DMS 273 (cell line): ENCODE results near the gene AFMID.
A peak's percentile ranks its signal among the peaks of the same experiment; 100 is the strongest.
"Not testable (repeated sequence)": the region's sequence is repeated elsewhere in the genome, so short reads cannot be mapped to it uniquely, and the experiment has no call there.

Source experiments
- DNase-seq: peaks from one replicate; lab custom pipeline; 2025; ENCODE audit not compliant: unreplicated experiment; lab: John Stamatoyannopoulos, UW

The AFMID gene

DNA sequence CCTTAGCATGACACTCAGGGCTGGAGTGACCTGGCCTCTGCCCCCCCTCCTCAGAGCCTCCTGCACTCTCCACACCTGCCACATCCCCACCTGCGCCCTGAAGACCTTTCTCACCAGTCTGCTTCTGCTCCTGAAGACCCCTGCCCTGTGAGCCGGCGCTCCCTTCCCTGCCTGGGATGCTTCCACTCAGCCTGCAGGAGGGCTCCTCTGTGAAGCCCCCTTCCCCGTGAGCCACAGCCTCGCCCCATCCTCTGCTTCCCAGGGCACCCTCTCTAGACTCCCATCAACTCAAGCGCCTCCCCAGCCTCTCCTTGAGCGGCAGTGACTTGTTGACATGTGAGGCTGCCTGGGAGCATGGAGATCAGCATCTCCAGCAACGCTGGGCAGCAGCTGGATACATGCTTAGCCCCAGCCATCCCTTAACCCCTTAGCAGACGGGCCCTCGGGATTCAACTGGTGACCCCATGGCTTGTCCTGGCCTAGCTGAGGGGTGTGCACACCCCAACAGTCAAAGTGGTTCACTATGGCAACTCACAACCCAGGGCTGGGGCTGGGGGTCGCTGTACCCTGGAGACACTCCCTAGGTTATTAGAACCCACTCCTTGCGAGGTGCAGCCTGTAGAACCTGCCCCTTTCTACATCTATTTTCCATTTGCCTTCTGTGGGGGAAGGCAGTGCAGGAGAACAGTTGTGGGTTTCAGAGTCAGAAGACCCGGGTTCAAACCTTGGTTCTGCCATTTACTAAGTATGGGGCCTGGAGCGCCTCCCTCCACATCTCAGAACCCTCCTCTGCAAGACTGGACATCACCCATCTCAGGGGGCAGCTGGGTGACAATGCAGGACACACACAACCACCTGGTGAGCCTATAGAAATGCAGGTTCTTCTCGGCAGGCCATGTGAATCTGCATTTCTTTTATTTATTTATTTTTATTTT is 65.8 kb downstream of the AFMID start:
- DNase-seq: no peak

GRCh38 chr17:78253636-78253945 is 66.4 kb downstream of the AFMID start:
- DNase-seq: not testable (repeated sequence)

DNA sequence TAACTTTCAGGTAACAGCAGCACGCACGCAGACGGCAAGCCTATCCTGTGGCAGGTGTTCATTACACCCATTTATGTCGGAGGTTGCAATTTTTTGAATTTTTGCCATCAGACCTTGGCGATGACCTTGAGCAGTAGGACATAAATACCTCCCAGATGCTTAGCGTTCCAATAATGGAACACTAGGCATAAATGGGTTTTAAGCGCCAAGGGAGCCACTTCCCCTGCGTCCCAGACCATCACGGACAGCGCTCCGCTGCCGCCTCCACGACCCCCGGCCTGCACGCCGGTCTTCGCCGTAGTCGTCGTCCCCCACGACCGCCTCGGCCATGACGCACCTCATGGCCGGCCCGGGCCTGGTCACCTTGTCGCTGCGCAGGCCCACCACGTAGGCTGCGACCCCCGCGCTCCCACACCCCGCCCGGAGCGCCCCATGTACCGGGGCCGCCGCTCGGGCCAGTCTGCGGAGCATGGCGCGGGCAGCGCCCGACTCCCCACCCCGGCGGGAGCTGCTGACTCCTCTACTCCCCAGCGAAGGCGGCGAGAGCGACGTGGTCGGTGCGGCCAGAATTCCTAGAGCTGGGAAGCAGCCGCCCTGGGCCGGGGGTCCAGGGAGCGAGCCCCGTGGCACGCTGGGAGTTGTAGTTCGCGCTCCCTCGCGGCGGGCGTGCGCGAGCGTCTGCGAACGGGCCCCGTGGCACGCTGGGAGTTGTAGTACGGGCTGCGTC is 66.9 kb downstream of the AFMID start:
- DNase-seq: peak; percentile 96

- DNase-seq: no peak
These were observed 68.0 kb downstream of the AFMID start for GRCh38 chr17:78255029-78255656.

DNA sequence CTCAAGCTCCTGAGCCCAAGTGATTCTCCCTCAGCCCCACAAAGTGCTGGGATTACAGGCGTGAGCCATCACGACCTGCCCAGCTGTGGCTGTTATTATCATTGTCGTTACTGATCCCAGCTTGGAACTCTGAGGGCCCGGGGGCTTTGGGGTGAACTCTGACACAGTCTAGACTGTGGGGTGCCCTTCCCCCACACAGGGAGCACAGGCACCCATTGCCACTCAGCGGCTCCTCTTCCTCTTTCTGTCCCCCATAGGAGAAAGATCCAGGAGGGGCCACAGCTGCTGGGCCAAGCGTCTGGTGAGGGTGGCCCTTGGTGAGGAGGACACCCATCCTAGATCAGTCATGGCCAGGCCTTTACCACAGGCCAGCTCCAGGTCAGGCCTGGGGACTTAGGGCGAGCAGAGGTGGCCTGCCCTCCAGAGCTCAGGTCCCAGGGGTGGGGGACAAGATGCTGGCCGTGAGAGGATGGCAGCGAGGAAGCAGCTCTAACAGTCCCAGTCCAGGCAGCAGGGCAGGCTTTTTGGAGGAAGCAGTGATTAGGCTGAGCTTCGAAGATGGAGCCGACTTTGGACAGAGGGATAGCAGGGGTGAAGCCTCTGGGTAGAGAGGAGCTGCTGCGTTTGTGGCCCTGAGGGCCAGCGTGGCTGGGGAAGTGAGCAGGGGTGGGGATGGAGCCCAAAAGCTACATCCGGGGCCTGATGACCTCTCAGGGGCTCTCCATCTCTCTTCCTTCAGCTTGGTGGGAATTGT is 69.0 kb downstream of the AFMID start:
- DNase-seq: no peak

DNA sequence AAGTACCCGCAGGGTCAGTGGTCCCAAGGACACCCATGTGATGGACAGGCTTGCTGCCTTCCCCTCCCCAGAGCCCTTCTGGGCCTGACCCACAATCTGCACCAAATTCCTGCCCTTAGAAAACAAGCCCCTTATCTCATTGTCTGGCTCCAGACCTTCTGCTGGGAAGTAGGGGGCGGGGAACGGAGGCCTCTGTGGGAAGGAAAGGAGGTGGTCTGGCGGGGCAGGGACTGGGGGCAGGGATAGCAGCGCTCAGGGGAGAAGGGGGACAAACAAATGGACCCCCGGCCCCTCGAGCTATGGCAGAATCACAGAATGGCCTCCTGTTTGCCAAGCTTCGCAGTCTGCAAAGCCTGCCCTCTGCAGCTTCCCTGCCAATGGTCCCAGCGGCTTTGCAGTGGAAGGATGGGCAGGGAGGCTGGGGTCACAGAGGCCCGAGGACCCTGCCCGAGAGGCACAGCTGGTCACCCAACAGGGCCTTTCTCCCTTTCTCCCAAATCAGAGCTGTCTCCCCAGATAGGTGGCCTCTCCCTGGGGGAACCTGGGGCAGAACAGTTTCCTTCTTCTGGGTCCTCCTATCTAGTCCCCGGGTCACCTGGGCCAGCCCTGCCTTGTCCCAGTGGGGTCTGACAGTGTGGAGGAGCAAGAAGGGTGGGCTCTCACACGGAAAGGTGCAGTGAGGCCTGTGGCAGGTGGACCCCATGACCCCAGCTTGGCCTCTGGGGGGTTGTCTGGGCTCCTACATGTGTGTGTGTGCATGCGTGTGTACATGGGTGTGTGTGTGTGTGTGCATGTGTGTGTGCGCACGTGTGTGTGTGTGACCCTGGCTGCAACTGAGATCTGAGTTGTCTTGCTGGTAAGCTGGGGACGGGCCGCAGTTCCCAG is 69.8 kb downstream of the AFMID start:
- no peak for DNase-seq
